HepG2 (cell line): ENCODE results near the gene THOC6. TPM values are rescaled to one million over a fixed set of nuclear protein-coding genes. Genes with fewer than 3 reads are reported as not detected.

Experiments
- KDM5A ChIP-seq: fragments of 200-600 bp; sonication (generic); IDR thresholded peaks from 2 replicates; pipeline ENCODE4 v1.7.0; 2018; ENCODE audit warnings: antibody characterized with exemption, mild to moderate bottlenecking, low read length, borderline replicate concordance
- MBD4 ChIP-seq: IDR thresholded peaks from 2 replicates; pipeline ENCODE4 v1.6.1; 2012; ENCODE audit warnings: low read length, inconsistent platforms, borderline replicate concordance
- MLLT10 ChIP-seq: sonication (generic); formaldehyde crosslinking; IDR thresholded peaks from 2 replicates; pipeline ENCODE4 v1.4.0; 2020; ENCODE audit warnings: missing genetic modification reagents
- NCOA1 ChIP-seq: sonication (generic); formaldehyde crosslinking; IDR thresholded peaks from 2 replicates; pipeline ENCODE4 v1.9.0; 2021; ENCODE audit warnings: missing genetic modification reagents
- TEAD2 ChIP-seq: sonication (generic); formaldehyde crosslinking; IDR thresholded peaks from 2 replicates; pipeline ENCODE4 v1.9.0; 2021; ENCODE audit warnings: missing genetic modification reagents
- YEATS4 ChIP-seq: sonication (generic); formaldehyde crosslinking; IDR thresholded peaks from 2 replicates; pipeline ENCODE4 v1.4.0; 2020; ENCODE audit warnings: missing genetic modification reagents, borderline replicate concordance
- ZFYVE20 ChIP-seq: sonication (generic); formaldehyde crosslinking; IDR thresholded peaks from 2 replicates; pipeline ENCODE4 v1.8.0; 2023; ENCODE audit warnings: low read depth, mild to moderate bottlenecking, moderate library complexity, missing genetic modification reagents, borderline replicate concordance
- ZNF660 ChIP-seq: sonication (generic); formaldehyde crosslinking; IDR thresholded peaks from 2 replicates; pipeline ENCODE4 v1.5.1; 2020; ENCODE audit warnings: mild to moderate bottlenecking, low read depth, missing genetic modification reagents, borderline replicate concordance
- ZNF878 ChIP-seq: sonication (generic); formaldehyde crosslinking; IDR thresholded peaks from 2 replicates; pipeline ENCODE4 v1.8.1; 2023; ENCODE audit warnings: mild to moderate bottlenecking, missing genetic modification reagents, moderate library complexity
- ZSCAN12 ChIP-seq: sonication (generic); formaldehyde crosslinking; IDR thresholded peaks from 2 replicates; pipeline ENCODE4 v1.9.0; 2021; ENCODE audit warnings: mild to moderate bottlenecking, missing genetic modification reagents
- polyA plus RNA-seq, 8 experiments: library from polyadenylated mRNA; depleted of rRNA in 3 of 8; stranded (reverse) in 7 of 8; unstranded in 1 of 8; fragments of >200 nt; fragmentation: Illumina TruSeq in 4 of 8; extraction: Trizol in 4 of 8; gene quantifications; 2 replicates each; pipeline versions ENCODE4 v1.2.1 to v1.2.3, GENCODE V29; 2011 to 2016; ENCODE audit warnings: low read depth in 4 of 8, missing spikeins in 1 of 8, mixed read lengths in 1 of 8; ENCODE audit not compliant: insufficient read depth in 1 of 8
- total RNA-seq, 5 experiments: library from RNA; depleted of rRNA; stranded (reverse); fragments of >200 nt; fragmentation: Illumina TruSeq; extraction: Trizol; gene quantifications; 2 replicates each; pipeline ENCODE4 v1.2.3, GENCODE V29; 2016; ENCODE audit warnings: low read depth in 1 of 5
- TF ChIP-seq, protein P1 (sequence below): sonication (generic); formaldehyde crosslinking; IDR thresholded peaks from 2 replicates; pipeline ENCODE4 v1.4.0; 2020; ENCODE audit warnings: mild to moderate bottlenecking, missing genetic modification reagents
- TF ChIP-seq, protein P2 (sequence below): sonication (generic); formaldehyde crosslinking; IDR thresholded peaks from 2 replicates; pipeline ENCODE4 v1.5.0; 2020; ENCODE audit warnings: missing genetic modification reagents
- TF ChIP-seq, protein P3 (sequence below): IDR thresholded peaks from 2 replicates; pipeline ENCODE4 v1.4.0; 2020; ENCODE audit warnings: mild to moderate bottlenecking, missing genetic modification reagents
- TF ChIP-seq, protein P4 (sequence below): IDR thresholded peaks from 2 replicates; pipeline ENCODE4 v1.6.1; 2016; ENCODE audit warnings: low read depth, missing genetic modification reagents, missing compliant biosample characterization

Gene THOC6
- total and polyA plus RNA-seq, 2 of the 13 experiments (the other 11 are each of a cell fraction or from before 2014, with no cell fraction given), result 32.1 to 37.0 TPM

DNA sequence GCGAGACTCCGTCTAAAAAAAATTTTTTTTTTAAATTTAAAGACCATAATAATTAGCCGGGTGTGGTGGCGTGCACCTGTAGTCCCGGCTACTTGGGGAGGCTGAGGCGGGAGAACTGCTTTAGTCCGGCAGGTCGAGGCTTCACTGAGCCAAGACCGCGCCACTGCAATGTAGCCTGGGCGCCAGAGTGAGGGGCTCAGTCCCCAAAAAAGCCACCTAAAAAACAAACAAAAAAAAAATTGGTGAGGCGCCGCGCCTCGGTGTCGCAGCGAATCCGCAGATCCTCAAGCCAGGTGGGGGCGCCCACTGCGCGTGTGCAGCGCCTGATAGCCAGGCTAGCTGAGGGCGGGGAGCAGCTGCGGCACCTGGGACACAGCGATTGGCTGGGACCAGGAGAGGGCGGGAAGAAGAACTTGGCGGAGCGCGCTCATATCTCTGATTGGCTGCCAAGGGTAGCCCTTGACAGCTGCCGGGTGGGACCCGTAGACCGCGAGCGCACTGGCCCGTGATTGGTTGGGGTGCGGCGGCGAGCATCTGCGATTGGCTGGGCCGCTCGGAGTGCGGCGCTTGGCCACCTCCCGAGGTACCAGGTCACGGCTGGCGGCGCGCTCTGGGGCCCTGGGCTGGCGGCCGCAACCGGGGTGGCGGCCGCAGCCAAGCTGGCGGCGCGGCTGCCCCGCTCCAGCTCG lies 20.1 kb upstream of the THOC6 start (continued):
- TF ChIP-seq, protein P1, sequence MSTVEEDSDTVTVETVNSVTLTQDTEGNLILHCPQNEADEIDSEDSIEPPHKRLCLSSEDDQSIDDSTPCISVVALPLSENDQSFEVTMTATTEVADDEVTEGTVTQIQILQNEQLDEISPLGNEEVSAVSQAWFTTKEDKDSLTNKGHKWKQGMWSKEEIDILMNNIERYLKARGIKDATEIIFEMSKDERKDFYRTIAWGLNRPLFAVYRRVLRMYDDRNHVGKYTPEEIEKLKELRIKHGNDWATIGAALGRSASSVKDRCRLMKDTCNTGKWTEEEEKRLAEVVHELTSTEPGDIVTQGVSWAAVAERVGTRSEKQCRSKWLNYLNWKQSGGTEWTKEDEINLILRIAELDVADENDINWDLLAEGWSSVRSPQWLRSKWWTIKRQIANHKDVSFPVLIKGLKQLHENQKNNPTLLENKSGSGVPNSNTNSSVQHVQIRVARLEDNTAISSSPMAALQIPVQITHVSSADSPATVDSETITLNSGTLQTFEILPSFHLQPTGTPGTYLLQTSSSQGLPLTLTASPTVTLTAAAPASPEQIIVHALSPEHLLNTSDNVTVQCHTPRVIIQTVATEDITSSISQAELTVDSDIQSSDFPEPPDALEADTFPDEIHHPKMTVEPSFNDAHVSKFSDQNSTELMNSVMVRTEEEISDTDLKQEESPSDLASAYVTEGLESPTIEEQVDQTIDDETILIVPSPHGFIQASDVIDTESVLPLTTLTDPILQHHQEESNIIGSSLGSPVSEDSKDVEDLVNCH, result no peak
- TF ChIP-seq MBD4 (no peak), TEAD2 (CRISPR knock-in tag) (no peak), ZNF660 (CRISPR knock-in tag) (no peak), MLLT10 (no peak), ZSCAN12 (no peak), ZFYVE20 (CRISPR knock-in tag) (no peak), ZNF878 (CRISPR knock-in tag) (no peak), KDM5A (no peak), YEATS4 (CRISPR knock-in tag) (peak; percentile 39; the same call in 1 of the 2 replicates), NCOA1 (CRISPR knock-in tag) (no peak)
- TF ChIP-seq, protein P2, sequence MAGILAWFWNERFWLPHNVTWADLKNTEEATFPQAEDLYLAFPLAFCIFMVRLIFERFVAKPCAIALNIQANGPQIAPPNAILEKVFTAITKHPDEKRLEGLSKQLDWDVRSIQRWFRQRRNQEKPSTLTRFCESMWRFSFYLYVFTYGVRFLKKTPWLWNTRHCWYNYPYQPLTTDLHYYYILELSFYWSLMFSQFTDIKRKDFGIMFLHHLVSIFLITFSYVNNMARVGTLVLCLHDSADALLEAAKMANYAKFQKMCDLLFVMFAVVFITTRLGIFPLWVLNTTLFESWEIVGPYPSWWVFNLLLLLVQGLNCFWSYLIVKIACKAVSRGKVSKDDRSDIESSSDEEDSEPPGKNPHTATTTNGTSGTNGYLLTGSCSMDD (CRISPR knock-in tag), result no peak
- TF ChIP-seq, protein P3, sequence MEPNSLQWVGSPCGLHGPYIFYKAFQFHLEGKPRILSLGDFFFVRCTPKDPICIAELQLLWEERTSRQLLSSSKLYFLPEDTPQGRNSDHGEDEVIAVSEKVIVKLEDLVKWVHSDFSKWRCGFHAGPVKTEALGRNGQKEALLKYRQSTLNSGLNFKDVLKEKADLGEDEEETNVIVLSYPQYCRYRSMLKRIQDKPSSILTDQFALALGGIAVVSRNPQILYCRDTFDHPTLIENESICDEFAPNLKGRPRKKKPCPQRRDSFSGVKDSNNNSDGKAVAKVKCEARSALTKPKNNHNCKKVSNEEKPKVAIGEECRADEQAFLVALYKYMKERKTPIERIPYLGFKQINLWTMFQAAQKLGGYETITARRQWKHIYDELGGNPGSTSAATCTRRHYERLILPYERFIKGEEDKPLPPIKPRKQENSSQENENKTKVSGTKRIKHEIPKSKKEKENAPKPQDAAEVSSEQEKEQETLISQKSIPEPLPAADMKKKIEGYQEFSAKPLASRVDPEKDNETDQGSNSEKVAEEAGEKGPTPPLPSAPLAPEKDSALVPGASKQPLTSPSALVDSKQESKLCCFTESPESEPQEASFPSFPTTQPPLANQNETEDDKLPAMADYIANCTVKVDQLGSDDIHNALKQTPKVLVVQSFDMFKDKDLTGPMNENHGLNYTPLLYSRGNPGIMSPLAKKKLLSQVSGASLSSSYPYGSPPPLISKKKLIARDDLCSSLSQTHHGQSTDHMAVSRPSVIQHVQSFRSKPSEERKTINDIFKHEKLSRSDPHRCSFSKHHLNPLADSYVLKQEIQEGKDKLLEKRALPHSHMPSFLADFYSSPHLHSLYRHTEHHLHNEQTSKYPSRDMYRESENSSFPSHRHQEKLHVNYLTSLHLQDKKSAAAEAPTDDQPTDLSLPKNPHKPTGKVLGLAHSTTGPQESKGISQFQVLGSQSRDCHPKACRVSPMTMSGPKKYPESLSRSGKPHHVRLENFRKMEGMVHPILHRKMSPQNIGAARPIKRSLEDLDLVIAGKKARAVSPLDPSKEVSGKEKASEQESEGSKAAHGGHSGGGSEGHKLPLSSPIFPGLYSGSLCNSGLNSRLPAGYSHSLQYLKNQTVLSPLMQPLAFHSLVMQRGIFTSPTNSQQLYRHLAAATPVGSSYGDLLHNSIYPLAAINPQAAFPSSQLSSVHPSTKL (CRISPR knock-in tag), result peak; percentile 28; the same call in 1 of the 2 replicates
- TF ChIP-seq, protein P4, sequence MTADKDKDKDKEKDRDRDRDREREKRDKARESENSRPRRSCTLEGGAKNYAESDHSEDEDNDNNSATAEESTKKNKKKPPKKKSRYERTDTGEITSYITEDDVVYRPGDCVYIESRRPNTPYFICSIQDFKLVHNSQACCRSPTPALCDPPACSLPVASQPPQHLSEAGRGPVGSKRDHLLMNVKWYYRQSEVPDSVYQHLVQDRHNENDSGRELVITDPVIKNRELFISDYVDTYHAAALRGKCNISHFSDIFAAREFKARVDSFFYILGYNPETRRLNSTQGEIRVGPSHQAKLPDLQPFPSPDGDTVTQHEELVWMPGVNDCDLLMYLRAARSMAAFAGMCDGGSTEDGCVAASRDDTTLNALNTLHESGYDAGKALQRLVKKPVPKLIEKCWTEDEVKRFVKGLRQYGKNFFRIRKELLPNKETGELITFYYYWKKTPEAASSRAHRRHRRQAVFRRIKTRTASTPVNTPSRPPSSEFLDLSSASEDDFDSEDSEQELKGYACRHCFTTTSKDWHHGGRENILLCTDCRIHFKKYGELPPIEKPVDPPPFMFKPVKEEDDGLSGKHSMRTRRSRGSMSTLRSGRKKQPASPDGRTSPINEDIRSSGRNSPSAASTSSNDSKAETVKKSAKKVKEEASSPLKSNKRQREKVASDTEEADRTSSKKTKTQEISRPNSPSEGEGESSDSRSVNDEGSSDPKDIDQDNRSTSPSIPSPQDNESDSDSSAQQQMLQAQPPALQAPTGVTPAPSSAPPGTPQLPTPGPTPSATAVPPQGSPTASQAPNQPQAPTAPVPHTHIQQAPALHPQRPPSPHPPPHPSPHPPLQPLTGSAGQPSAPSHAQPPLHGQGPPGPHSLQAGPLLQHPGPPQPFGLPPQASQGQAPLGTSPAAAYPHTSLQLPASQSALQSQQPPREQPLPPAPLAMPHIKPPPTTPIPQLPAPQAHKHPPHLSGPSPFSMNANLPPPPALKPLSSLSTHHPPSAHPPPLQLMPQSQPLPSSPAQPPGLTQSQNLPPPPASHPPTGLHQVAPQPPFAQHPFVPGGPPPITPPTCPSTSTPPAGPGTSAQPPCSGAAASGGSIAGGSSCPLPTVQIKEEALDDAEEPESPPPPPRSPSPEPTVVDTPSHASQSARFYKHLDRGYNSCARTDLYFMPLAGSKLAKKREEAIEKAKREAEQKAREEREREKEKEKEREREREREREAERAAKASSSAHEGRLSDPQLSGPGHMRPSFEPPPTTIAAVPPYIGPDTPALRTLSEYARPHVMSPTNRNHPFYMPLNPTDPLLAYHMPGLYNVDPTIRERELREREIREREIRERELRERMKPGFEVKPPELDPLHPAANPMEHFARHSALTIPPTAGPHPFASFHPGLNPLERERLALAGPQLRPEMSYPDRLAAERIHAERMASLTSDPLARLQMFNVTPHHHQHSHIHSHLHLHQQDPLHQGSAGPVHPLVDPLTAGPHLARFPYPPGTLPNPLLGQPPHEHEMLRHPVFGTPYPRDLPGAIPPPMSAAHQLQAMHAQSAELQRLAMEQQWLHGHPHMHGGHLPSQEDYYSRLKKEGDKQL (CRISPR knock-in tag), result no peak
